Measurements from ENCODE around the gene MDP1.

GRCh38 chr14:24188251-24189058, 27.4 kb downstream of the MDP1 start, which contains the start of gene IPO4:
- TF ChIP-seq, protein P1, sequence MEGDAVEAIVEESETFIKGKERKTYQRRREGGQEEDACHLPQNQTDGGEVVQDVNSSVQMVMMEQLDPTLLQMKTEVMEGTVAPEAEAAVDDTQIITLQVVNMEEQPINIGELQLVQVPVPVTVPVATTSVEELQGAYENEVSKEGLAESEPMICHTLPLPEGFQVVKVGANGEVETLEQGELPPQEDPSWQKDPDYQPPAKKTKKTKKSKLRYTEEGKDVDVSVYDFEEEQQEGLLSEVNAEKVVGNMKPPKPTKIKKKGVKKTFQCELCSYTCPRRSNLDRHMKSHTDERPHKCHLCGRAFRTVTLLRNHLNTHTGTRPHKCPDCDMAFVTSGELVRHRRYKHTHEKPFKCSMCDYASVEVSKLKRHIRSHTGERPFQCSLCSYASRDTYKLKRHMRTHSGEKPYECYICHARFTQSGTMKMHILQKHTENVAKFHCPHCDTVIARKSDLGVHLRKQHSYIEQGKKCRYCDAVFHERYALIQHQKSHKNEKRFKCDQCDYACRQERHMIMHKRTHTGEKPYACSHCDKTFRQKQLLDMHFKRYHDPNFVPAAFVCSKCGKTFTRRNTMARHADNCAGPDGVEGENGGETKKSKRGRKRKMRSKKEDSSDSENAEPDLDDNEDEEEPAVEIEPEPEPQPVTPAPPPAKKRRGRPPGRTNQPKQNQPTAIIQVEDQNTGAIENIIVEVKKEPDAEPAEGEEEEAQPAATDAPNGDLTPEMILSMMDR (IDR thresholded peaks at IDR 0.05), result peak in 2 of 6 experiments; percentile 2 to 49
- peak in 3 of 4 donors; percentile 30 to 50 (median 37) for TF ChIP-seq POLR2A (IDR thresholded peaks at IDR 0.05)

Measured in esophagus squamous epithelium (tissue), 4 donors.